Smooth muscle cell (in vitro differentiated cells): ENCODE data around the gene PDE4D. TPM values are rescaled to one million over a fixed set of nuclear protein-coding genes. Genes with fewer than 3 reads are reported as not detected.

ENCODE experiments used
- DNase-seq: peaks from one replicate; lab custom pipeline; 2025; ENCODE audit not compliant: unreplicated experiment; lab: John Stamatoyannopoulos, UW
- H2AFZ ChIP-seq: fragments of 200-600 bp; sonication (generic); 2 replicates; pipeline ENCODE4 v1.6.0; 2016; ENCODE audit warnings: antibody characterized with exemption, low read depth, mild to moderate bottlenecking
- H3F3A ChIP-seq: fragments of 200-600 bp; sonication (generic); 2 replicates; pipeline ENCODE4 v1.6.0; 2017; ENCODE audit warnings: antibody characterized with exemption, low read depth
- H3K27ac ChIP-seq: fragments of 200-600 bp; sonication (generic); 2 replicates; pipeline ENCODE4 v1.5.1; 2016; ENCODE audit warnings: low read depth, mild to moderate bottlenecking
- H3K27me3 ChIP-seq: fragments of 200-600 bp; sonication (generic); 2 replicates; pipeline ENCODE4 v1.6.1; 2016; ENCODE audit warnings: low read depth, mild to moderate bottlenecking
- H3K36me3 ChIP-seq: fragments of 200-600 bp; sonication (generic); 2 replicates; pipeline ENCODE4 v1.5.1; 2016; ENCODE audit warnings: low read depth
- H3K4me1 ChIP-seq: fragments of 200-600 bp; sonication (generic); 2 replicates; pipeline ENCODE4 v1.5.1; 2016; ENCODE audit warnings: low read depth
- H3K4me2 ChIP-seq: fragments of 200-600 bp; sonication (generic); 2 replicates; pipeline ENCODE4 v1.6.0; 2016; ENCODE audit warnings: mild to moderate bottlenecking
- H3K4me3 ChIP-seq: fragments of 200-600 bp; sonication (generic); 2 replicates; pipeline ENCODE4 v1.5.1; 2016; ENCODE audit warnings: mild to moderate bottlenecking
- H3K79me2 ChIP-seq: fragments of 200-600 bp; sonication (generic); 2 replicates; pipeline ENCODE4 v1.6.0; 2016; ENCODE audit warnings: low read depth, mild to moderate bottlenecking
- H3K9ac ChIP-seq: fragments of 200-600 bp; sonication (generic); 2 replicates; pipeline ENCODE4 v1.6.0; 2016; ENCODE audit warnings: low read depth
- H3K9me3 ChIP-seq: fragments of 200-600 bp; sonication (generic); replicated peaks from 2 replicates; pipeline ENCODE4 v1.5.1; 2016; ENCODE audit warnings: low read depth
- H4K20me1 ChIP-seq: fragments of 200-600 bp; sonication (generic); 2 replicates; pipeline ENCODE4 v1.6.0; 2016; ENCODE audit warnings: low read depth
- CTCF ChIP-seq: fragments of 200-600 bp; sonication (generic); IDR thresholded peaks from 2 replicates; pipeline ENCODE4 v1.5.1; 2017; ENCODE audit warnings: borderline replicate concordance, mild to moderate bottlenecking, antibody characterized with exemption; ENCODE audit not compliant: insufficient read depth, poor library complexity, severe bottlenecking
- WGBS: methylation state at CpG from one replicate; pipeline ENCODE4 v1.1.7; 2016; ENCODE audit warnings: low lambda C conversion rate; 5-methylcytosine and 5-hydroxymethylcytosine counted together
- polyA plus RNA-seq: library from polyadenylated mRNA; unstranded; fragments of >200 nt; fragmentation: Nextera tagmentation; extraction: Ambion mirVana; gene quantifications from 2 replicates; pipeline ENCODE4 v1.2.1, GENCODE V29; 2016
- total RNA-seq: library from RNA; depleted of rRNA; stranded (reverse); fragments of >200 nt; gene quantifications from 2 replicates; pipeline ENCODE4 v1.2.3, GENCODE V29; 2014

Gene PDE4D
- total and polyA plus RNA-seq, 2 experiments from 2014 or later: 16.4 to 61.0 TPM

- Histone ChIP-seq H3K4me1 (no peaks in the 10 kb centered on the region), H3F3A (peaks cover 6% of the 10 kb centered on the region), H3K27me3 (no peaks in the 10 kb centered on the region), H2AFZ (no peak overlapping the region), H3K79me2 (peaks cover 91% of the 10 kb centered on the region), H4K20me1 (peaks cover 67% of the 10 kb centered on the region), H3K9ac (peak overlapping the region; percentile 39), H3K4me3 (no peak overlapping the region), H3K9me3 (no peaks in the 10 kb centered on the region), H3K27ac (peak overlapping the region; percentile 84), H3K36me3 (no peaks in the 10 kb centered on the region), H3K4me2 (no peak overlapping the region)
- TF ChIP-seq CTCF: no peak
- WGBS: 52% methylated on average over 3 of the region's 3 CpGs
- no peak for DNase-seq
These were observed 872.8 kb downstream of the PDE4D start for GRCh38 chr5:59020611-59021285.

- Histone ChIP-seq H3K4me1 (no peaks in the 10 kb centered on the region), H3K79me2 (peaks cover 88% of the 10 kb centered on the region), H3K9ac (no peak overlapping the region), H2AFZ (no peak overlapping the region), H3K4me2 (no peak overlapping the region), H3K27ac (no peak overlapping the region), H3K4me3 (no peak overlapping the region), H3K9me3 (no peaks in the 10 kb centered on the region), H3K36me3 (no peaks in the 10 kb centered on the region), H4K20me1 (peaks cover 56% of the 10 kb centered on the region), H3F3A (no peaks in the 10 kb centered on the region), H3K27me3 (no peaks in the 10 kb centered on the region)
- WGBS: 37% methylated on average over 1 of the region's 1 CpG
- no peak for DNase-seq
- TF ChIP-seq CTCF: no peak
These were observed 874.4 kb downstream of the PDE4D start for GRCh38 chr5:59019078-59019477.

GRCh38 chr5:59016925-59017324, 876.6 kb downstream of the PDE4D start:
- H3K9me3 ChIP-seq: peaks cover 3% of the 10 kb centered on the region
- no peaks in the 10 kb centered on the region for H3F3A ChIP-seq
- H3K79me2 ChIP-seq: peaks cover 88% of the 10 kb centered on the region
- H3K27ac ChIP-seq: peak overlapping the region; percentile 2
- no peak overlapping the region for H2AFZ ChIP-seq
- 92% methylated on average over 5 of the region's 5 CpGs for WGBS
- no peak overlapping the region for H3K9ac ChIP-seq
- no peak for TF ChIP-seq CTCF
- no peaks in the 10 kb centered on the region for H3K4me1 ChIP-seq
- no peaks in the 10 kb centered on the region for H3K27me3 ChIP-seq
- DNase-seq: no peak
- H3K4me2 ChIP-seq: no peak overlapping the region
- H3K4me3 ChIP-seq: no peak overlapping the region
- no peaks in the 10 kb centered on the region for H3K36me3 ChIP-seq
- H4K20me1 ChIP-seq: peaks cover 38% of the 10 kb centered on the region
